Thymus (tissue), 11 donors: Measurements from ENCODE around the gene NCOA1. TPM values are rescaled to one million over a fixed set of nuclear protein-coding genes. Genes with fewer than 3 reads are reported as not detected.

Experiments used
- DNase-seq, 9 donors: peaks; one replicate each; pipeline ENCODE4 v3.0.0-alpha.2; 2013; ENCODE audit warnings: low spot score in 9 of 9, low read depth in 6 of 9, missing footprints in 1 of 9
- H3K27ac ChIP-seq, 2 donors: one replicate each; pipeline ENCODE4 v1.5.1; 2013; ENCODE audit warnings: control low read depth in 1 of 2, low read depth in 1 of 2, low read length in 1 of 2, mild to moderate bottlenecking in 1 of 2, moderate library complexity in 1 of 2
- H3K27me3 ChIP-seq, 2 donors: one replicate each; pipeline ENCODE4 v1.5.1; 2013; ENCODE audit warnings: low read length in 1 of 2; ENCODE audit not compliant: control insufficient read depth in 2 of 2, insufficient read depth in 1 of 2
- H3K36me3 ChIP-seq, 2 donors: one replicate each; pipeline ENCODE4 v1.5.1; 2013; ENCODE audit warnings: low read length in 1 of 2, mild to moderate bottlenecking in 1 of 2, moderate library complexity in 1 of 2; ENCODE audit not compliant: control insufficient read depth in 2 of 2, insufficient read depth in 2 of 2
- H3K4me1 ChIP-seq, 2 donors: one replicate each; pipeline ENCODE4 v1.5.1; 2013; ENCODE audit warnings: low read length in 2 of 2; ENCODE audit not compliant: control insufficient read depth in 2 of 2, insufficient read depth in 2 of 2
- H3K4me3 ChIP-seq, 2 donors: one replicate each; pipeline ENCODE4 v1.5.1; 2013; ENCODE audit warnings: low read length in 2 of 2, control low read depth in 1 of 2, mild to moderate bottlenecking in 1 of 2
- H3K9me3 ChIP-seq, 2 donors: one replicate each; pipeline ENCODE4 v1.5.1; 2013; ENCODE audit warnings: low read length in 1 of 2, mild to moderate bottlenecking in 1 of 2; ENCODE audit not compliant: control insufficient read depth in 2 of 2, insufficient read depth in 1 of 2
- WGBS: extraction: QIAGEN DNeasy Blood & Tissue Kit; methylation state at CpG from one replicate; pipeline ENCODE4 v1.1.7; 2013; 5-methylcytosine and 5-hydroxymethylcytosine counted together
- polyA plus RNA-seq: library from polyadenylated mRNA; stranded (reverse); fragments of 200-250 nt; gene quantifications from one replicate; pipeline ENCODE4 v1.2.3, GENCODE V29; 2013
- total RNA-seq: library from RNA; stranded (reverse); fragments of 120-200 nt; gene quantifications from one replicate; pipeline ENCODE4 v1.2.4, GENCODE V29; 2013
- donor health status: healthy.

NCOA1 gene
- total and polyA plus RNA-seq, 2 donors, result 12.4 to 22.3 TPM

DNA sequence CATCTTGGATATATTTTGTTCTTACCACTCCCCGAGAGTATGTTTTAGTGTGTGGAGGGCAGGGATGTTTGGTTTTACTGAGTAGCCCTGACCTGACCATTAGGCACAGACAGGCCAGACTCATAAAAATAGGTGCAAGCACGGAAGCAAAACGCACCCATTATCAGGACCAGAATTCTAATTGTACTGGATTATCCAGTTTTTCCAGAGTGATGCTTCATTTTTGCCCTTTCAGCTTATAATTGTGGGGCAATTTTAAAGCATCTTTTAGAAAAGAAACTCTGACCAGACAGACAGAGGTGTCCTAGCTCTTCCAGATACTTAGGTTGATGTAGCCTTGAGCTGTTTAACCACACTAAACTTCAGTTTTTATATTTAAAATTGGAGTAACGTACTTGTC, 4.4 kb downstream of the NCOA1 start:
- no peaks in the 10 kb centered on the region for H3K36me3 ChIP-seq
- no peak for DNase-seq
- H3K4me3 ChIP-seq, result no peak overlapping the region
- H3K27ac ChIP-seq, result no peak overlapping the region
- peaks cover 15 to 17% of the 10 kb centered on the region in 2 donors for H3K4me1 ChIP-seq
- H3K27me3 ChIP-seq, result no peaks in the 10 kb centered on the region
- 98% methylated on average over 4 of the region's 4 CpGs for WGBS
- H3K9me3 ChIP-seq, result no peaks in the 10 kb centered on the region

DNA sequence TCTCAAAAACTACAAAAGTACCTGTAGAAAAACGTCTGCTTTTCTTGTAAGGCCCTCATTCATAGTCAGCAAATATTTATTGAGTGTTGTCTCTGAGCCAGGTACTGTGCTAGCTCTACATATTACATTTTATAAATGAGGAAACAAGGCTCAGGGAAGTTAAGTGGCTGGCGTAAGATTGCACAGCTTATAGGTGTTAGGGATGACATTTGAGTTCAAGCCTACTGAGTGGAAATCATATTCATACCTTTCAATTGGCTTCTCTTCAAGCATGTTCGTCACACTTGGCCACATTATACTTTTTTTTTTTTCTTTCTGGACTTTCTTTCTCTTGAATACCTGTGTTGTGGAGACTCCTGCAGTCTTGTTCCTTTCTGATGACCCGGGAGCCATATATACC, 5.9 kb downstream of the NCOA1 start:
- no peak overlapping the region for H3K27ac ChIP-seq
- peaks cover 14 to 15% of the 10 kb centered on the region in 2 donors for H3K4me1 ChIP-seq

DNA sequence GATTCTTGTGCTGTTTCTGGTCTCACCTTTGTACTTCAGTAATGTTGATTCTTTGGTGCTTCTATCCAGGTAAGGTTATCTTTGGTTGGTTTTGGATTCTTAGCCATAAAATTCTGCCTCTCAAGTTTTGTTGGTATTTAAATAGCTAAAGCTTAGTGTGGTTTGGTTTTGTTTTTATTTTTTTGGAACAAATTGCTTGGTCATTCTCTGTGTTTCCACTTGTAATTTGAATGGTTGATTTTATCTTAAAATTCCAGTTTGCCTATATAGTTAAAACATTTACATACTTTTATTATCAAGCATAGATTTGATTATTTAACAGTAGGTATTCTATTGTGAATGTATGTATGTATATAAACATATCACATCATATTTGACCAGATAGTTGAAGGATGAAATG, 6.6 kb downstream of the NCOA1 start:
- no peaks in the 10 kb centered on the region for H3K36me3 ChIP-seq
- H3K27me3 ChIP-seq, result no peaks in the 10 kb centered on the region
- no peaks in the 10 kb centered on the region for H3K9me3 ChIP-seq
- H3K27ac ChIP-seq, result no peak overlapping the region
- peaks cover 6 to 10% of the 10 kb centered on the region in 2 donors for H3K4me1 ChIP-seq
- H3K4me3 ChIP-seq, result no peak overlapping the region
- DNase-seq, result no peak

More for the DNA sequence above, 5.9 kb downstream of the NCOA1 start:
- 96% methylated on average over 4 of the region's 4 CpGs for WGBS
- no peak for DNase-seq
- Histone ChIP-seq H3K36me3 (no peaks in the 10 kb centered on the region), H3K27me3 (no peaks in the 10 kb centered on the region), H3K9me3 (no peaks in the 10 kb centered on the region), H3K4me3 (no peak overlapping the region)

DNA sequence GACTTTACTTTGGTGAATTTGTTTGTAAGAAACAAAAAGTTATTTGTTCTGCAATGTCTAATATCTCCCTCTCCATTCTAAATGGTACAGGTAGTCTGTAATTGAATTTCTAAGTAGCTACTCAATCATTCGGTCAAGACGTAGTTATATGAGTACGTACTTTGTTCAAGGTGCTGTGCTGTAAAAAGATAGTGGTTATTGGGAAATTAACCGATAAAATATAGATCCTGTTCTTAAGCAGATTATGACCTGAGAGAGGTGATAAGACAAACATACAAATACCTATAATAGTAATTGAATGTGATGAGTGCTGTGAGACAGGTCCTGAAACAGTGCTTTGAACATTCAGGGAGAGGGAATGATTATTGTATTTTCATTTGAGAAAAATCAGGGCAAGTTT, 7.1 kb downstream of the NCOA1 start:
- Histone ChIP-seq H3K4me3 (no peak overlapping the region), H3K9me3 (no peaks in the 10 kb centered on the region), H3K36me3 (no peaks in the 10 kb centered on the region), H3K4me1 (peaks cover 5% of the 10 kb centered on the region in 2 donors), H3K27me3 (no peaks in the 10 kb centered on the region), H3K27ac (no peak overlapping the region)
- no peak for DNase-seq
- 99% methylated on average over 4 of the region's 4 CpGs for WGBS

DNA sequence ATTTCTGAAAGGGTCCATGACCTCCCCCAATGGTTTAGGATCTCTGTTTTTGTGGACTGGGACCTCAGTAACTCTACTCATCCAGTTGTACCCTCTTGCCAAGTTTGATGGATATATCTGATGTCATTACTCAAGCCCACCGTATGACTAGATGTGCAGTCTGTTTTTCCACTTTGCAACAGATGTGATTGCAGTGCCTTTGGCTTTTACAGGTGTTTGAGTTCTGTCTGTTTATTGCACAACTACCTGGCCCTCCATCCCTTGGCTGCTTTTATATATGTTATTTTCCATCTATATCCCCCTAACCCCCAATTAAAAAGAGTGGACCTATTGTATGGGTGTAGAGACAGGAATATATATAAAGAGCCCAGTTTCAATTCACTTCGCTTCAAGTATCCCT, 10.8 kb downstream of the NCOA1 start:
- Histone ChIP-seq H3K36me3 (no peaks in the 10 kb centered on the region), H3K4me3 (no peak overlapping the region), H3K27ac (no peak overlapping the region), H3K9me3 (no peaks in the 10 kb centered on the region), H3K27me3 (no peaks in the 10 kb centered on the region), H3K4me1 (no peaks in the 10 kb centered on the region)
- WGBS, result 96% methylated on average over 2 of the region's 2 CpGs
- DNase-seq, result no peak

DNA sequence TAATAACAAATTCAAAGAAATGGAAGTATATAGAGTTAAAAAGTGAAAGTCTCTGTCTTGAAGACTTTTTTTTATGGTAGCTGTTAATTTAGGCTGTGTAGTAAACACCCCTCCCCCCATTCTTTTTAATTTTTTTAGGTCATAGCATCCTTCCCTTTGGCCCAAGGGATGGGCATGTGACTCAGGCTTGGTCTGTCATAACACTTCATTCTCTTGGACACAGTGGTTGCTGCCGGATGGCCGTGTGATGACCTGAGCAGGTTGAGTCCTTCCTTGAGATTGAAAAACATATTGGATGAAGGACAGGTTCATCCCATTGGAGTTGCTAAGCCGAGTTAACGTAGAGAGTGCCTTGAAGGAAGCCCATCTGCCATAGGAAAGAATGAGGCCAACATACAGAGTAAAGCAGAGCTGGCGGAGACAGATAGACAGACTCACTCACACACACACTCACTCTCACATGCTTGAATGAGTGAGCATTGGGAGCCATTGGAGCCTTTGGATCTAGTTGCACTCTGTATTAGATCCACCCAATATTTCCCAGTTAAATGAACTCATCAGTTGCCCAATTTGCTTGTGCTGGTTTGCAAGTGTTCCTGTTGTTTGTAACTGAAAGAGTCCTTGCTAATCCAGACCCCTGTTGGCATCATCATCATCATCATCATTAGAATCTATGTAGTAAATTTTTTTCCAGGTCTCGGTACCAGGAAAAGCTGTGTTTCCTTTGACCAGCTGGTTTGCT, 14.7 kb downstream of the NCOA1 start:
- no peak for DNase-seq
- no peaks in the 10 kb centered on the region for H3K4me1 ChIP-seq
- 98% methylated on average over 6 of the region's 6 CpGs for WGBS

DNA sequence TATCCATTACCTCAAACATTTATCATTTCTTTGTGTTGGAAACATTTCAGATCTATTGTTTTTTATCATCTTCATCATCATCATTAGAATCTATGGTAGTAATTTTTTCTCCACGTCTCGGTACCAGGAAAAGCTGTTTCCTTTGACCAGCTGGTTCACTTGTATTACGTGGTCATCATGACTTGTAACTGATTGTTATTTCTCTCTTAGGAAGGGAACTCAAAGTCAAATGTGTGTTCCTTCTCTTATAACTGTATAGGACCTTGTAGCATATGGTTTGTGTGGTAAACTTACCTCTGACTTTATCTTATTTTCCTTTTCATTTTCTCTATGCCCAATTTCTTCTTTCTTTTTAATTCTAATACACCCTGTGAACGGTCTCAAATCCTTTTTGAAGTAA, 16.5 kb downstream of the NCOA1 start:
- no peaks in the 10 kb centered on the region for H3K4me1 ChIP-seq
- H3K9me3 ChIP-seq, result no peaks in the 10 kb centered on the region
- no peak overlapping the region for H3K4me3 ChIP-seq
- H3K27ac ChIP-seq, result no peak overlapping the region
- H3K36me3 ChIP-seq, result no peaks in the 10 kb centered on the region
- no peak for DNase-seq
- H3K27me3 ChIP-seq, result no peaks in the 10 kb centered on the region
- WGBS, result 86% methylated on average over 4 of the region's 4 CpGs

More for the DNA sequence above, 14.7 kb downstream of the NCOA1 start:
- no peaks in the 10 kb centered on the region for H3K36me3 ChIP-seq
- H3K9me3 ChIP-seq, result no peaks in the 10 kb centered on the region
- H3K4me3 ChIP-seq, result no peak overlapping the region
- no peaks in the 10 kb centered on the region for H3K27me3 ChIP-seq
- H3K27ac ChIP-seq, result no peak overlapping the region

DNA sequence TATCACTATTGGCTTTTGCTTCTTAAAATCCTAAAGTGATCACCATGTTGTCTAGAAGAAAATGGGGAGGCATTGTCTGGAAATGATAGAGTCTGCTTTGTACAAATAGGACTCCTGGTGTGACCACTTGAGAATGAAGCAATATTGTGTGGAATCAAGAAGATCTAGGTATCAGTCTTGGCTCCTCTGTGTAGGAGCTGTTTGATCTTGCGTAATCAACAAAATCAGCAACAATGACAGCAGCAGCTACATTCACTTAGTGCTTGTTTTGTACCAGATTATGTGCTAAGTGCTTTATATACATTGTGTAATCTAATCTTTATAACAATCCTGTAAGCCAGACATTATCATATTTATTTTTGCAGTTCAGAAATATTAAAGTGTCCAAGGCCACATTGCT, 17.8 kb downstream of the NCOA1 start:
- no peaks in the 10 kb centered on the region for H3K27me3 ChIP-seq
- H3K4me3 ChIP-seq, result no peak overlapping the region
- H3K4me1 ChIP-seq, result no peaks in the 10 kb centered on the region
- no peak overlapping the region for H3K27ac ChIP-seq
- peak in 1 of 9 donors; percentile 26 for DNase-seq
- WGBS, result 86% methylated on average over 1 of the region's 1 CpG
- H3K9me3 ChIP-seq, result no peaks in the 10 kb centered on the region
- H3K36me3 ChIP-seq, result no peaks in the 10 kb centered on the region

DNA sequence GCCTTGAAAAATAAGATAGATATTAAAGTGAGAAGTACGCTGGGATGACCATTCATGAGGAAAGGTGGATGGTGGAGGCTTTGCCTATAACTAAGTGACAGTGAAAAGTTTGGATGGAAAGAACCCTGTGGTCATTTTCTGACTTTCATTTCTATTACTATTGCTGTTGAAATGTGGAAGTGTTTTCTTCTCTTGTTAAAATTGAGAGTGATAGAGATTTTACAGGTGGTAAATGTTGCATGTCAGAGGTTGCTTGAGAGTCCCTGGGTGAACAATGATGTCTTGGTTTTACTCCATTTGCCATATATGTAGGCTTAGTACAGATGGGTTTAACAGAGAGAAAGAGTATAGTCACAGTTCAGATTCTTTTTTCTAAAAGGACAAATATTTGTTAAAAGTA, 18.4 kb downstream of the NCOA1 start:
- Histone ChIP-seq H3K9me3 (no peaks in the 10 kb centered on the region), H3K4me3 (no peak overlapping the region), H3K36me3 (no peaks in the 10 kb centered on the region), H3K27ac (no peak overlapping the region), H3K4me1 (no peaks in the 10 kb centered on the region), H3K27me3 (no peaks in the 10 kb centered on the region)
- WGBS, result 99% methylated on average over 1 of the region's 1 CpG
- DNase-seq, result no peak
